Activated CD4-positive, alpha-beta T cell treated with anti-CD3 and anti-CD28 coated beads, Interleukin-2, Interleukin-4, amounts not matched to agents 100 ng/mL and 50 ng/mL, durations not matched to agents 16 hours and 8 hours (primary cell): ENCODE measurements around the gene EME2.
"Not testable (repeated sequence)": the region's sequence is repeated elsewhere in the genome, so short reads cannot be mapped to it uniquely, and the experiment has no call there.

Experiments used
- DNase-seq: peaks from one replicate; pipeline ENCODE4 v3.0.0-alpha.2; 2020; ENCODE audit warnings: low spot score

The EME2 gene

GRCh38 chr16:1791256-1791942 lies 18.8 kb downstream of the EME2 start:
- no peak for DNase-seq

- no peak for DNase-seq
Measured at GRCh38 chr16:1791943-1792812, 19.6 kb downstream of the EME2 start.

GRCh38 chr16:1792836-1793577 lies 20.4 kb downstream of the EME2 start:
- no peak for DNase-seq

- DNase-seq = no peak
Measured at GRCh38 chr16:1793578-1794220, 21.1 kb downstream of the EME2 start, which contains the start of gene IGFALS. IGFALS (minus strand) TSS chr16:1793705; CDS start chr16:1793652, 53 bp downstream.

GRCh38 chr16:1794221-1794871 lies 21.7 kb downstream of the EME2 start:
- DNase-seq = no peak

GRCh38 chr16:1794908-1795666 lies 22.5 kb downstream of the EME2 start:
- DNase-seq = no peak

GRCh38 chr16:1799263-1799662 lies 26.7 kb downstream of the EME2 start:
- not testable (repeated sequence) for DNase-seq

- no peak for DNase-seq
Measured at GRCh38 chr16:1800701-1801100, 28.1 kb downstream of the EME2 start.

GRCh38 chr16:1807626-1808025 lies 35.0 kb downstream of the EME2 start:
- no peak for DNase-seq

GRCh38 chr16:1808691-1809090 lies 36.1 kb downstream of the EME2 start:
- no peak for DNase-seq

- DNase-seq = no peak
Measured at GRCh38 chr16:1809281-1809801, 36.7 kb downstream of the EME2 start.

GRCh38 chr16:1810106-1810505 lies 37.5 kb downstream of the EME2 start:
- DNase-seq = no peak

GRCh38 chr16:1810536-1810935 lies 37.9 kb downstream of the EME2 start:
- DNase-seq = no peak

- DNase-seq = peak; percentile 46
Measured at GRCh38 chr16:1812732-1813163, 40.1 kb downstream of the EME2 start.

GRCh38 chr16:1815461-1815860 lies 42.9 kb downstream of the EME2 start:
- no peak for DNase-seq

- no peak for DNase-seq
Measured at GRCh38 chr16:1816396-1817275, 44.0 kb downstream of the EME2 start.

GRCh38 chr16:1817276-1817589 lies 44.6 kb downstream of the EME2 start:
- no peak for DNase-seq

GRCh38 chr16:1817716-1818115 lies 45.1 kb downstream of the EME2 start:
- no peak for DNase-seq

GRCh38 chr16:1818204-1818872 lies 45.7 kb downstream of the EME2 start:
- no peak for DNase-seq
